Measurements from ENCODE around the gene MACROD2. TPM values are rescaled to one million over a fixed set of nuclear protein-coding genes. Genes with fewer than 3 reads are reported as not detected.

MACROD2 gene
- total RNA-seq, 4 donors from 2014 or later, result 12.6 to 60.3 (median 18.9) TPM

- Histone ChIP-seq H3K4me1 (no peaks in the 10 kb centered on the region), H3K27me3 (no peaks in the 10 kb centered on the region), H3K36me3 (no peaks in the 10 kb centered on the region), H3K9me3 (no peaks in the 10 kb centered on the region), H3K27ac (no peak overlapping the region), H3K4me3 (no peak overlapping the region)
- 93% methylated on average over 3 of the region's 3 CpGs for WGBS
- DNase-seq (ENCODE audit: low spot score in 2 of 2), result no peak
- no peak for TF ChIP-seq POLR2AphosphoS5 (IDR thresholded peaks at IDR 0.05)
- no peak for TF ChIP-seq POLR2A (IDR thresholded peaks at IDR 0.05)
- TF ChIP-seq CTCF (IDR thresholded peaks at IDR 0.05), result no peak
- no peak for TF ChIP-seq EP300 (IDR thresholded peaks at IDR 0.05)
Measured at GRCh38 chr20:15496501-15497039, 1501.3 kb downstream of the MACROD2 start.

GRCh38 chr20:15498926-15499325, 1503.6 kb downstream of the MACROD2 start:
- H3K4me3 ChIP-seq, result no peak overlapping the region
- 97% methylated on average over 2 of the region's 2 CpGs for WGBS
- TF ChIP-seq POLR2AphosphoS5 (IDR thresholded peaks at IDR 0.05) (no peak), POLR2A (IDR thresholded peaks at IDR 0.05) (no peak), CTCF (IDR thresholded peaks at IDR 0.05) (no peak), EP300 (IDR thresholded peaks at IDR 0.05) (no peak)
- no peaks in the 10 kb centered on the region for H3K27me3 ChIP-seq
- H3K27ac ChIP-seq, result no peak overlapping the region
- no peak for DNase-seq (ENCODE audit: low spot score in 2 of 2)
- H3K4me1 ChIP-seq, result no peaks in the 10 kb centered on the region
- no peaks in the 10 kb centered on the region for H3K36me3 ChIP-seq
- no peaks in the 10 kb centered on the region for H3K9me3 ChIP-seq

GRCh38 chr20:15506311-15506710, 1511.0 kb downstream of the MACROD2 start:
- no peak for TF ChIP-seq POLR2A (IDR thresholded peaks at IDR 0.05)
- no peak for TF ChIP-seq CTCF (IDR thresholded peaks at IDR 0.05)
- TF ChIP-seq EP300 (IDR thresholded peaks at IDR 0.05), result no peak
- no peak for TF ChIP-seq POLR2AphosphoS5 (IDR thresholded peaks at IDR 0.05)
- no peak overlapping the region for H3K4me3 ChIP-seq
- no peaks in the 10 kb centered on the region for H3K36me3 ChIP-seq
- WGBS, result 79% methylated on average over 5 of the region's 5 CpGs
- no peak overlapping the region for H3K27ac ChIP-seq
- H3K27me3 ChIP-seq, result no peaks in the 10 kb centered on the region
- no peaks in the 10 kb centered on the region for H3K4me1 ChIP-seq
- no peaks in the 10 kb centered on the region for H3K9me3 ChIP-seq
- DNase-seq (ENCODE audit: low spot score in 2 of 2), result no peak

GRCh38 chr20:15507151-15507550, 1511.8 kb downstream of the MACROD2 start:
- no peak for DNase-seq (ENCODE audit: low spot score in 2 of 2)
- no peaks in the 10 kb centered on the region for H3K4me1 ChIP-seq
- H3K27me3 ChIP-seq, result no peaks in the 10 kb centered on the region
- H3K4me3 ChIP-seq, result no peak overlapping the region
- 91% methylated on average over 3 of the region's 3 CpGs for WGBS
- no peak overlapping the region for H3K27ac ChIP-seq
- no peaks in the 10 kb centered on the region for H3K36me3 ChIP-seq
- TF ChIP-seq CTCF (IDR thresholded peaks at IDR 0.05) (no peak), POLR2A (IDR thresholded peaks at IDR 0.05) (no peak), EP300 (IDR thresholded peaks at IDR 0.05) (no peak), POLR2AphosphoS5 (IDR thresholded peaks at IDR 0.05) (no peak)
- no peaks in the 10 kb centered on the region for H3K9me3 ChIP-seq

- WGBS, result 85% methylated on average over 1 of the region's 1 CpG
- H3K4me3 ChIP-seq, result no peak overlapping the region
- H3K27ac ChIP-seq, result no peak overlapping the region
- H3K27me3 ChIP-seq, result no peaks in the 10 kb centered on the region
- TF ChIP-seq EP300 (IDR thresholded peaks at IDR 0.05), result no peak
- H3K36me3 ChIP-seq, result no peaks in the 10 kb centered on the region
- no peaks in the 10 kb centered on the region for H3K9me3 ChIP-seq
- no peak for DNase-seq (ENCODE audit: low spot score in 2 of 2)
- H3K4me1 ChIP-seq, result no peaks in the 10 kb centered on the region
Measured at GRCh38 chr20:15511551-15511950, 1516.2 kb downstream of the MACROD2 start.

GRCh38 chr20:15512916-15513315, 1517.6 kb downstream of the MACROD2 start:
- Histone ChIP-seq H3K4me3 (no peak overlapping the region), H3K27ac (no peak overlapping the region), H3K36me3 (no peaks in the 10 kb centered on the region), H3K9me3 (no peaks in the 10 kb centered on the region), H3K27me3 (no peaks in the 10 kb centered on the region), H3K4me1 (no peaks in the 10 kb centered on the region)
- TF ChIP-seq POLR2AphosphoS5 (IDR thresholded peaks at IDR 0.05) (no peak), POLR2A (IDR thresholded peaks at IDR 0.05) (no peak), CTCF (IDR thresholded peaks at IDR 0.05) (no peak), EP300 (IDR thresholded peaks at IDR 0.05) (no peak)
- 52% methylated on average over 5 of the region's 5 CpGs for WGBS
- no peak for DNase-seq (ENCODE audit: low spot score in 2 of 2)

All from suprapubic skin (tissue), 4 donors.